ENCODE results near the gene OR13D1.

The OR13D1 gene

DNA sequence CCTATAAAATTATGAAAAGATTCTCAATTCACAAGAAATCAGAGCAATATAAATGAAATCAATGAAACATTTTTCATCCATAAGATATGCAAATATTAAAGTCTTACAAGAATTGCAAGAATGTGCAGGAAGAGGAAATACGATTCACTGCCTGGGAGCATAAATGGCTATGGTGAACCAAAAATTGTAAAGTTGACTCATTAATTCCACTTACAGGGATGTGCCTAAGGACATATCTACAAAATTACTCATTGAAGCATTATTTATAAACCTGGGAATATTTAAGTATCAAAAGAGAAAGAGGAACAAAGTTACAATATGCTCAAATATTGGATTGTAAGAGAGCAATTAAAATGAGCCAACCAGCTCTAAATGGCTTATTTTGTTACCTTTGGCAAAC is 46.3 kb downstream of the OR13D1 start:
- no peak for DNase-seq
- Histone ChIP-seq H3K4me1 (ENCODE audit: control insufficient read depth, insufficient read depth, low read length, poor library complexity, severe bottlenecking) (no peaks in the 10 kb centered on the region), H3K4me3 (ENCODE audit: insufficient read depth, low read depth, low read length, poor library complexity, severe bottlenecking) (no peak overlapping the region), H3K36me3 (ENCODE audit: control insufficient read depth, insufficient read depth, low read length) (no peaks in the 10 kb centered on the region), H3K9me3 (ENCODE audit: control insufficient read depth, low read length) (no peaks in the 10 kb centered on the region), H3K27ac (ENCODE audit: insufficient read depth, low read length, poor library complexity, severe bottlenecking) (no peak overlapping the region), H3K27me3 (replicated peaks; ENCODE audit: control insufficient read depth, insufficient read depth, low read length, poor library complexity, severe bottlenecking) (no peaks in the 10 kb centered on the region)

DNA sequence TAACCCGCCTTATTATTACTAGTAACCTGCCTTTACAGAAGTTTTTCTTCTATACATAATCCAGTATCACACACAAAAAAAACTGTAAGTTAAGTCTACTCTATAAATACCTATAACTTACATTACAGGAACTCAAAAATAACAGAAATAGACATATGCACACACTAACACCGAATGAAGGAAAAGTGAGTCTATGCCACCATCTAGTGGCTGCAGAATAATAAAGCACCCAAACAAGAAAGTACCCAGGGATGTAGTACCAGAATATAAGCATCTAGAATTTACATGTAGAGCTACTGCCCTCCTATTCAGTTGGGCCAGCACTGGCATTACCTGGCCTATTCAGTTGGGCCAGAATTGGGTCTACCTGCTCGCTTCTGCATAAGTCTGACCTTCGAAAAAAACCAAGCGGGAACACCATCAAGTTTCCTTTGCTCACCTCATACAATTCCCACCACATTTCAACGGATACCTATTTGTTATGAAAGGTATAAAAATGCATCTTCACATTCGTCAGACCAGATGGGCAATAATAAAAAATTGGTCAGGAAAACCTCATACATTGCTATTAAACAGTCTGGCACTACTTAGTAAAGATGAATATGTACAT is 49.2 kb downstream of the OR13D1 start:
- Histone ChIP-seq H3K27me3 (replicated peaks; ENCODE audit: control insufficient read depth, insufficient read depth, low read length, poor library complexity, severe bottlenecking) (no peaks in the 10 kb centered on the region), H3K4me3 (ENCODE audit: insufficient read depth, low read depth, low read length, poor library complexity, severe bottlenecking) (no peak overlapping the region), H3K27ac (ENCODE audit: insufficient read depth, low read length, poor library complexity, severe bottlenecking) (no peak overlapping the region), H3K9me3 (ENCODE audit: control insufficient read depth, low read length) (no peaks in the 10 kb centered on the region), H3K4me1 (ENCODE audit: control insufficient read depth, insufficient read depth, low read length, poor library complexity, severe bottlenecking) (peaks cover 5% of the 10 kb centered on the region), H3K36me3 (ENCODE audit: control insufficient read depth, insufficient read depth, low read length) (no peaks in the 10 kb centered on the region)
- no peak for DNase-seq
